ENCODE measurements around the gene PIWIL4. TPM values are rescaled to one million over a fixed set of nuclear protein-coding genes. Genes with fewer than 3 reads are reported as not detected.

The PIWIL4 gene
- 0.69 and 2.5 TPM in 2 replicates for total RNA-seq

DNA sequence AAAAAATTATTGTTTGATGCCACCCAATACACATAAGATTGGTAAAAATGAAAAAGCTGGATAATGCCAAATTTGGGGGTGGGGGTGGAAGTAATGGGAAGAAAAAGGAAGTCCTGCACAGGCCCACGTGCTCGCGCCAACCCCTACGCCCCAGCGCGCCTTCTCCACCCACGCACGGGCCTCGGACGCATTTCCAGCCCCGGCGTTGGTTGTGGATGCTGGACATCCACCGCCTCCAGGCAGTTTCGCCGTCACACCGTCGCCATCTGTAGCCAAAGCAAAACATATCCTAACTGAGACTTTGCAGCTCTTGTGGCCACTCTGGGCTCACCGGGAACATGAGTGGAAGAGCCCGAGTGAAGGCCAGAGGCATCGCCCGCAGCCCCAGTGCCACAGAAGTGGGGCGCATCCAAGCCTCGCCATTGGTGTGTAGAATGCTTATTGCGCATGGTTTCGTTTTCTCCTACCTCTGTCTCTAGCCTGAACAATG, at the start of gene PIWIL4:
Gene PIWIL4, plus strand, starts transcription at position 188 of the 490 bp plus-strand sequence. Its CDS starts 151 bp downstream, at position 339.

GRCh38 chr11:94543695-94544645, 23.2 kb upstream of the PIWIL4 start, which contains the start of gene FUT4:
TSS of gene FUT4 (plus strand) at chr11:94543921. CDS start at chr11:94544134, 213 bp downstream.

Other genes starting within 250 kb of the PIWIL4 start
- under 0.01 TPM in 1 of 2 replicates, not detected in the other for gene GPR83, start 165.9 kb upstream of the PIWIL4 start, total RNA-seq
- 10.3 and 16.1 TPM in 2 replicates for gene MRE11, start 73.5 kb upstream of the PIWIL4 start, total RNA-seq
- 10.5 and 12.3 TPM in 2 replicates for gene ANKRD49, start 73.4 kb upstream of the PIWIL4 start, total RNA-seq
- gene C11orf97, start 54.9 kb upstream of the PIWIL4 start, total RNA-seq: not detected in 2 replicates
- 6.0 and 6.1 TPM in 2 replicates for gene FUT4, start 23.4 kb upstream of the PIWIL4 start, total RNA-seq
- gene AMOTL1, start 201.0 kb downstream of the PIWIL4 start, total RNA-seq: 34.7 and 51.0 TPM in 2 replicates

Measured in dermis lymphatic vessel endothelial cell (primary cell).